Neutrophil (primary cell): ENCODE results near the gene RDX.

Source experiments
- H3K27ac ChIP-seq: fragments of 200-600 bp; sonication (generic); 2 replicates; pipeline ENCODE4 v1.5.1; 2016; ENCODE audit warnings: mild to moderate bottlenecking, moderate library complexity
- H3K27me3 ChIP-seq: fragments of 200-600 bp; sonication (generic); 2 replicates; pipeline ENCODE4 v1.6.0; 2016; ENCODE audit warnings: mild to moderate bottlenecking
- H3K36me3 ChIP-seq: fragments of 200-600 bp; sonication (generic); 2 replicates; pipeline ENCODE4 v1.5.1; 2017
- H3K4me1 ChIP-seq, 2 experiments: fragments of 200-600 bp in 1 of 2; sonication (generic) in 1 of 2; 1 replicate in 1 of 2; 2 replicates in 1 of 2; pipeline versions ENCODE4 v1.5.1 to v1.6.1; 2013 to 2016; ENCODE audit warnings: low read depth in 1 of 2, low read length in 1 of 2, mild to moderate bottlenecking in 1 of 2, moderate library complexity in 1 of 2; ENCODE audit not compliant: control insufficient read depth in 1 of 2, insufficient read depth in 1 of 2
- H3K4me3 ChIP-seq, 2 experiments: fragments of 200-600 bp in 1 of 2; sonication (generic) in 1 of 2; 1 replicate in 1 of 2; 2 replicates in 1 of 2; pipeline ENCODE4 v1.5.1; 2013 to 2016; ENCODE audit warnings: low read depth in 1 of 2, low read length in 1 of 2, mild to moderate bottlenecking in 1 of 2, moderate library complexity in 1 of 2
- H3K9me3 ChIP-seq: fragments of 200-600 bp; sonication (generic); 2 replicates; pipeline ENCODE4 v1.5.1; 2016
- TF ChIP-seq, protein P1 (sequence below): fragments of 200-600 bp; sonication (generic); IDR thresholded peaks from 2 replicates; pipeline ENCODE4 v1.5.1; 2016; ENCODE audit warnings: antibody characterized with exemption

Gene RDX

DNA sequence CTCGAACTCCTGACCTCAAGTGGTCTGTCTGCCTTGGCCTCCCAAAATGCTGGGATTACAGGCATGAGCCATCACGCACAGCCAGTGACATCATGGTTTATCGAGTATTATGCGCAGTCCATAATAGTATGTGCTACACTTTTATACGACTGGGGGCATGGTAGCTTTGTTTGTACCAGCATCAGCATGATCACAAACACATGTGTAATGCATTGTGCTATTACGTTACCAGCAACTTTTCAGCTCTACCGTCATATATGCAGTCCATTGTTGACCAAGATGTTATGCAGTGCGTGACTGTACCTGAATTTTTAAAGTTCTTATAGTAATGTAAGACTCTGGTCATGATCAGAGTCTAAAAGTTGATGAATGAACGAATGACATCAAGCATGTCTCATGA, 135.4 kb downstream of the RDX start:
- Histone ChIP-seq H3K27ac (no peak overlapping the region), H3K36me3 (peaks cover 68% of the 10 kb centered on the region)
- TF ChIP-seq, protein P1, sequence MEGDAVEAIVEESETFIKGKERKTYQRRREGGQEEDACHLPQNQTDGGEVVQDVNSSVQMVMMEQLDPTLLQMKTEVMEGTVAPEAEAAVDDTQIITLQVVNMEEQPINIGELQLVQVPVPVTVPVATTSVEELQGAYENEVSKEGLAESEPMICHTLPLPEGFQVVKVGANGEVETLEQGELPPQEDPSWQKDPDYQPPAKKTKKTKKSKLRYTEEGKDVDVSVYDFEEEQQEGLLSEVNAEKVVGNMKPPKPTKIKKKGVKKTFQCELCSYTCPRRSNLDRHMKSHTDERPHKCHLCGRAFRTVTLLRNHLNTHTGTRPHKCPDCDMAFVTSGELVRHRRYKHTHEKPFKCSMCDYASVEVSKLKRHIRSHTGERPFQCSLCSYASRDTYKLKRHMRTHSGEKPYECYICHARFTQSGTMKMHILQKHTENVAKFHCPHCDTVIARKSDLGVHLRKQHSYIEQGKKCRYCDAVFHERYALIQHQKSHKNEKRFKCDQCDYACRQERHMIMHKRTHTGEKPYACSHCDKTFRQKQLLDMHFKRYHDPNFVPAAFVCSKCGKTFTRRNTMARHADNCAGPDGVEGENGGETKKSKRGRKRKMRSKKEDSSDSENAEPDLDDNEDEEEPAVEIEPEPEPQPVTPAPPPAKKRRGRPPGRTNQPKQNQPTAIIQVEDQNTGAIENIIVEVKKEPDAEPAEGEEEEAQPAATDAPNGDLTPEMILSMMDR: no peak

DNA sequence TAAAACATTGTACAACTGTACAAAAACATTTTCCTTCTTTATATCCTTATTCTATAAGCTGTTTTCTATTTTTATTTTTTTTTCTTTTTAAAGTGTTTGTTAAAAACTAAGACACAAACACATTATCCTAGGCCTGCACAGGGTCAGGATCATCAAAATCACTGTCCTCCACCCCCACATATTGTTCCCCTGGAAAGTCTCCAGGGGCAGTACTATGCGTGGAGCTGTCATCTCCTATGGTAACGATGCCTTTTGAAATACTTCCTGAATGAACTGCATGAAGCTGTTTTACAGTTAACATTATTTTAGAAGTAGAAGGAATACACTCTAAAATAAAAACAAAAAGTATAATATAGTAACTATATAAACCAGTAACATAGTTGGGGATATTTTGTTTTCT, 136.0 kb downstream of the RDX start:
- Histone ChIP-seq H3K36me3 (peaks cover 63% of the 10 kb centered on the region), H3K27me3 (no peaks in the 10 kb centered on the region), H3K9me3 (no peaks in the 10 kb centered on the region), H3K4me1 (peaks cover 0 to 4% of the 10 kb centered on the region in 2 experiments), H3K4me3 (no peak overlapping the region), H3K27ac (no peak overlapping the region)
- TF ChIP-seq, protein P1: no peak

More for the DNA sequence above, 135.4 kb downstream of the RDX start:
- Histone ChIP-seq H3K4me3 (no peak overlapping the region), H3K4me1 (peaks cover 0 to 4% of the 10 kb centered on the region in 2 experiments), H3K9me3 (no peaks in the 10 kb centered on the region), H3K27me3 (no peaks in the 10 kb centered on the region)

DNA sequence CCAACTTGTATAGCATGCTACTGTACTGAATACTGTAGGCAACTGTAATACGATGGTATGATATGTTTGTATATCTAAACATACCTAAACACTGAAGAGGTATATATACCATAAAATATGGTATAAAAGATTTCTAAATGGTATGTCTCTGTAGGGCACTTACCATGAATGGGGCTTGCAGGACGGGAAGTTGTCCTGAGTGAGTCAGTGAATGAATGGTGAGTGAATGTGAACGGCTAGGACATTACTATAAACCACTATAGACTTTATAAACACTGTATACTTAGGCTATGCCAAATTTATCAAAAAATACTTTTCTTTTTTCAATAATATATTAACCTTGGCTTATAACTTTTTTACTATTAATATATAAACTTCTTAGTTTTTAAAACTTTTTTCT, 136.4 kb downstream of the RDX start:
- no peak overlapping the region for H3K4me3 ChIP-seq
- H3K27ac ChIP-seq: no peak overlapping the region
- peaks cover 0 to 4% of the 10 kb centered on the region in 2 experiments for H3K4me1 ChIP-seq
- H3K27me3 ChIP-seq: no peaks in the 10 kb centered on the region
- TF ChIP-seq, protein P1: no peak
- peaks cover 59% of the 10 kb centered on the region for H3K36me3 ChIP-seq
- H3K9me3 ChIP-seq: no peaks in the 10 kb centered on the region

DNA sequence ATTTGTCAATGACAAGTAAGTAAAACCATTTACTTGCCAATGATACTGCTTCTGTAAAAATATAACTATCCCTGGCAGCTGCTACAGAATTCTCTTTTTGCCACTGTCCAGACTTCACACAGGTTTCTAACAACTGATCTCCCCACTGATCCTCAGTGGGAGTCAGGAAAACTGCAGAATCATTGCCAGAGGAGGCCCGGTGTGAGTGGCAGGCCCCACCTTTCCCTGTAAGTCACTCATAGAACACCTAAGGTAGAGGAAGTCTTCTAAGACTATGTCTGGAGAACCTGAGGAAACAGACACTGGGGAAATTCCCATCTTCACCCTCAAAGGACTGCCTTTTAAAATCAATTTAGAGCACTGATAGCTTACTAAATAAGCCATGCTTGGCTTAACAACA, 136.9 kb downstream of the RDX start:
- TF ChIP-seq, protein P1: no peak
- Histone ChIP-seq H3K4me3 (no peak overlapping the region), H3K27me3 (no peaks in the 10 kb centered on the region), H3K4me1 (peaks cover 0 to 4% of the 10 kb centered on the region in 2 experiments), H3K36me3 (peaks cover 53% of the 10 kb centered on the region), H3K9me3 (no peaks in the 10 kb centered on the region), H3K27ac (no peak overlapping the region)

DNA sequence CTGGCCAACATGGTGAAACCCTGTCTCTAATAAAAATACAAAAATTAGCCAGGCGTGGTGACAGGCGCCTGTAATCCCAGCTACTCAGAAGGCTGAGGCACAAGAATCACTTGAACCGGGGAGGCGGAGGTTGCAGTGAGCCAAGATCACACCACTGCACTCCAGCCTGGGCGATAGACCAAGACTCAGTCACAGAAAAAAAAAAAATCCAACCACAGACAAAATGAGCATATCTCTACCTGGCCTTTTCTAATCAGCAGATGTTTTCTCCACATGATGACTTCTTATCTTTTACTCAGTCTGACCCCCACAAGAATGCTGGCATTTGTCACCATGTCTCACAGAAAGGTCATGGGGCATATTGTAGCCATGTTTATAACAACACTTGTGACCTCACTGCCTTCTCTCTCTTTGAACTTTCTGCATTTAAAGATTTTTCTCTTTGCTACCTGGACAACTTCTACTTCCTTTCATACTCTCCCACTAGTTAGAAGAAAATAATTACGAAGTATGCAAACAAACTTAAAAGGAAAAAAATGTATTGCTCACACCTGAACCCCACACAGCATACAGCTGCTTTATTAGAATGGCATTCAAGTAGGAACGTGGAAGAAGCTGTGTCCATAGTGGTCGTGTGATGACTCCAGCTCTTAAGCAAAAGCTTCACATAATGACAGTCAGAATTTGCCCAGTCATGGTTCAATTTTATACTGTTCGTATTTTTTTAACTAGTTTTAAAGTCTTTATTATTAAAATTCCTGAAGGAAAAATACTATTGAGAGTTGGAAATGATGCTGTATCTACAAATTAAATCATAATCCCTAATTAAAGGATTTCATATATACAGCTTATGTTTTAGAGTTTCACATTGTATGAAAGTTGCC, 137.9 kb downstream of the RDX start:
- no peaks in the 10 kb centered on the region for H3K9me3 ChIP-seq
- no peak overlapping the region for H3K27ac ChIP-seq
- peaks cover 48% of the 10 kb centered on the region for H3K36me3 ChIP-seq
- H3K4me1 ChIP-seq: peaks cover 0 to 4% of the 10 kb centered on the region in 2 experiments
- TF ChIP-seq, protein P1: no peak
- no peaks in the 10 kb centered on the region for H3K27me3 ChIP-seq
- H3K4me3 ChIP-seq: no peak overlapping the region
